ENCODE results near the gene ATE1.
"Not testable (repeated sequence)": the region's sequence is repeated elsewhere in the genome, so short reads cannot be mapped to it uniquely, and the experiment has no call there.

Gene ATE1

DNA sequence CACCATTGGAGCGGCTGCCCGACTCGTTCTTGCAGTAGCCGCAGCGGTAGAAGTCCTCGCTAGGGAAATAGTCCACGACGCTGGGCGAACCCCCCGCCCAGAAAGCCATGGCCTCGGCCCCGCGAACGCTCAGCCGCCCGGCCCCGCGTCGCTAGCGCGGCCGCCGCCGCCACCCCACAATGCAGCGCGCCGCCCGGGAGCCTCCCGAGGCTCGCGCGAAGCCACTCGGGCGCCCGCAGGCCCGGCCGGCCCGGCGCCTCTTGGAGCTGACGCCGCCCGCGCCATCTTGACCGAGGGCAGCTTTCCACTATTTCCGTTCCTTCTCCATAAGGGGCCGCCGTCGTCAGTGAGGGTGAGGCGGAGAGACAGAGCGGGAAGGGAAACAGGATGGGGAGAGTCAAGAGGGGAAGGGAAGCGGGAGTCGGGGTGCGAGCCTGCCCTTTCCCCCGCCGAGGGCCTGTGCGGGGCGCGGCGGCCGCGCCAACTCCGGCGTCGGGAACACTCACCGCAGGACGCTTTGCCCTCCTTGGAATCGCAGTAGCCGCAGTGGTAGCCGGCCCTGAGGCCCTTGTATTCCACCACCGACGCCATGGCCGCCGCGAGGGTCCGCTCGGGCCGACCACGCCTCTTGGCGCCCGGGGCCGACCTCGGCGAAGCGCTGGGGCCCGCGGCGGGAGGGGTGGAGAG is at the start of gene ATE1:
Gene ATE1, minus strand, starts transcription at position 191 of the 687 bp plus-strand sequence. Its CDS starts 82 bp downstream, at position 109.
- peak; percentile 63 for DNase-seq (ENCODE audit: low read depth)

DNA sequence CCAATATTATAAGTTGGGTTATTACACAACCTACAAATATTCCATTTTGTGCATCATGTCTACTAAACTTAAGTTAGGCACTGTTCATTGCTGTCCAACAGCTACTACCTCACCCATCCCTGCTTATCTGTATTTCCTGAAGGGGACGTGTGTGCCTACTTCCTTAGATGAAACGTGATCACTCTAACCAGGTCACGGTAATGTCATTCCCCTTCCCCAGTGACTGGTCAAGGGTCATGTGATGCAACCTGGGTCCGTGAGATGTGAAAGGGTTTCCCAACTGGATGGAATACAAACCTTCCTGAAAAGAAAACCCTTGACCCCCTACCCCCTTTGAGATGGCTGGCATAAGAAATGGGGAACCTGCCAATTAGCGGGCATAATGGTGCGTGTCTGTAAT is 48.8 kb upstream of the ATE1 start:
- no peak for DNase-seq (ENCODE audit: low read depth)

DNA sequence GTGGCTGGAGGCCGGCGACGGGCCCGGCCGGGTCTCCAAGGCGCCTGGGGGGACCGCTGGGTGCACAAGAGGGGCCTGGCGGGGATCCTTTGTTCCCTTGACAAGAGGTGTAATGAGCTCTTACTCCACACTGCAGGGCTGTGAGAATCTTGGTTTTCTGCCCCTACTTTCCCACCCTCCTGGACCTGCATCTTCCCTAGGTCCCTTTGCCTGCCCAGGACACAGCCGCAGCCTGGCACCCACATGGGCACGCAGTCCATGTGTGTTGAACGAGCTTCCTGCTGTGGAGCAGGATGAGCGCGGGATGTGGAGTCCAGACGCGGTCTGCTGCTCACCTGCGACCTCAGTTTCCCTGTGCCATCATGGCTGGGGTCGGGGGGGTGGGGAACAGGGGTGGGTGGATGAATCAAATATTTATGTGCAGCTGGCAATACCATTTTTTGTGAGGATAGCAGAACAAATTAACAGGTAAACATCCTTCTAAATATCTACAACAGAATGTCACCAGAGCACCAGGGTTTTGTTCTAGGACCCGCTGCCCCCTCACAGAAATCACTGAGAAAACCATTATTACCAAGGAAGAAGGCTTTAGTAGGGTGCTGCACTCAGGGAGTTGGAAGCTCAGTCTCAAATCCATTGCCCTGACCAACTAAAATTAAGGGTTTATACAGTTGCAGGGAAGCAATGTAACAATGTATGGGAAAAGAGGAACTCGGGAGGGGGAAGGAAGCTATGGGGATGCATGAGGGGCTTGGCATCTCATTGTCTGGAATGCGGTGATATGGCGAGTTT is 47.7 kb upstream of the ATE1 start:
- no peak for DNase-seq (ENCODE audit: low read depth)

DNA sequence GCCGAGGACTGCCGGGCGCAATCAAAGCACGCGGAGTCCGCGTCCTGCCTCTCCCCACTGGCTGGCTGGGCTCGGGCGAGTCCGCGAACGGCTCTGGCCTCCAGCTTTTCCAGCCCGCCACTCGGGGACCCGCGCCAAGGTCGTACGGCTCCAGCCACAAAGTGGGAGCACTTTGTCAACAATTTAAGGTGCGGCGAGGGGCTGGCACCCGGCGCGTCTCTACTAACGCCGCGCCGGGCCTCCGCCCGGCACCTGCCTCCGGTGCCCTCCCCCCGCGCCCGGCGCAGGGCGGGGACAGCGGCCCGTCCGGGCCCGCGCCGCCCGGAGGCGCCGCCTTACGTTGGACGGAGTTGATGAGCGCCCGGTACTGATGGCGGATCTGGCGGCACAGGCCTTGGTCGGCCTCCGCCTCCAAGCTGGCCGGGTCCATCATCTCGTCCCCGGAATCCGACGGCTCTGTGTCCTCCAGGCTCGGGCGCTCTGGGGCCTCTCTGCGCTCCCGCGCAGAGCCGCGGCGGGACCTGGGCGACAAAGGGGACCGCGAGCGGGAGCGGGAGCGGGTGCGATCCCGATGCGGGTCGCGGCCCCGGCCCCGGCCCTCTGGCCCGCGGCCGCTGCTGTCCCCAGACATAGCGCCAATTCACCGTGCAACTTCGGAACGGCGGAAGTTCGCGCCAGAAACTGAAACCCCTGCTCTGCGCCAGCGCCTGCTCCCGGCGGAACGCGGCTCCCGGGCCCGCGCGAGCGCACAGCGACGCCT is 46.9 kb upstream of the ATE1 start, which contains the start of gene NSMCE4A:
Gene NSMCE4A, minus strand, starts transcription at position 683 of the 760 bp plus-strand sequence. Its CDS starts 52 bp downstream, at position 631.
- peak; percentile 61 for DNase-seq (ENCODE audit: low read depth)

DNA sequence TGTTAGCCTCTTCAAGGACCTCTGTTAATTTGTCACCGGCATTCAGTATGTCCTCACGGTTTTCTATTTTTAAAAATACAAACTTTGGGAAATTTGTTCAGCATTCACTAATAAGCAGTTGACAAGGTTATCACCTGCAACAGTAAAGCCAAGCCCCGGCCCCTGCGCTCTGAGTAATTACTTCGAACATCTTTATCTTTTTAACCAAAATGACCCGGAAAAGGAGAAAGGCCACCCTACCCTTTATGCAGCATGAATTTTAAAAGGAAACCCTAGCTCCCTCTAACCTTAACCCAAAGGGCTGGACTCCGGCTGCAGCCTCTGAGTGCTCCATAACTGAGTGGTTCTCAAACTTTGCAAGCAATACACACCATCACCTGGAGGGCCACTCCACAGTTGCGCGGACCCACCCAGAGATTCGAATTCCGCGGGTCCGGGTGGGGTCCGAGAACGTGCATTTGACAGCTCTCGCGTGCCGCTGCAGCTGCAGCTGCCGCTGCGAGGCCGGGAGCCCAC is 46.2 kb upstream of the ATE1 start:
- DNase-seq (ENCODE audit: low read depth), result peak; percentile 5

DNA sequence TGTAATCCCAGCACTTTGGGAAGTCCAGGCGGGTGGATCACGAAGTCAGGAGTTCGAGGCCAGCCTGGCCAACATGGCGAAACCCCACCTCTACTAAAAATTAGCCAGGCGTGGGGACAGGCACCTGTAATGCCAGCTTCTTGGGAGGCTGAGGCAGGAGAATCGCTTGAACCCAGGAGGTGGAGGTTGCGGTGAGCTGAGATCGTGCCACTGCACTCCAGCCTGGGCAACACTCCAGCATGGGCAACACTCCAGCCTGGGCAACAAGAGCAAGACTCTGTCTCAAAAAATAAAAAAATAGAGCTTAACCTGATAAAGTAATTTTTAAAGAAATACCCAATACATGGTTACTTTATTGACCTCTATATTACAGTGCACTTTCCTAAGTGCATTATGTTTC is 41.3 kb upstream of the ATE1 start:
- not testable (repeated sequence) for DNase-seq (ENCODE audit: low read depth)

DNA sequence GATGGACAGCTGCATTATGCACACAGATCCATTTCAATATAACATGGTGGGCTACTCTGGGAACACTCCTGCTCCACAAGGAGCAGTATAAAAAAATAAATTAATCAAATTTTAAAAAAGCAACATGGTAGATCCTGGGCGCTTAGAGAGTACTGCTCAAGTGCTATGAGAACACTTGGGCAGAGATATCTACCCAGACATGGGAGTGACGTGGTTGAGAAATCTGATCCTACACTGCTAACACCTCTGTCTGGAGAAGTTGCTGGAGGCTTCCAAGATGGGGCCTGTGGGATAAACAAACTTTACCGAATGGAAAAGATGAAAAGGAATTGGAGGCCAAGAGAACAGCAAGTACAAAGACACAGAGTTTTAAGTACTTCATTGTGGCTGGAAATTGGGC is 38.2 kb upstream of the ATE1 start:
- no peak for DNase-seq (ENCODE audit: low read depth)

DNA sequence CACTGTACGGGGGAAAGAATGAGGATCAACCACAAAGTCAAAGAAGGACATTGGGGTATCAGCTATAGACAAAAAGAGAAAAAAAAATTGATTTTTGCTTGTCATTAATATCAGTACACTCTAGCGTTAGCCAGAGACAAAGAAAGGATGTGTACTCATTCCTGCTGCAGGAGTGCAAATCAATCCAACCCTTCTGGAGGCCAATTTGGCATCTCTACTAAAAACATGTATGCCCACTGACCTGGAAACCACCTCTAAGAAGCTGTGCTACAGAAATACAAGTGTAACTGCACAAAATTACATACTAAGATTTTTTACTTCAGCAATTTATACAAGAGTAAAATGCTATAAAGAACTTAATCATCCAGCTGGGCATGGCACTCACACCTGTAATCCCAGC is 33.6 kb upstream of the ATE1 start:
- DNase-seq (ENCODE audit: low read depth), result no peak

DNA sequence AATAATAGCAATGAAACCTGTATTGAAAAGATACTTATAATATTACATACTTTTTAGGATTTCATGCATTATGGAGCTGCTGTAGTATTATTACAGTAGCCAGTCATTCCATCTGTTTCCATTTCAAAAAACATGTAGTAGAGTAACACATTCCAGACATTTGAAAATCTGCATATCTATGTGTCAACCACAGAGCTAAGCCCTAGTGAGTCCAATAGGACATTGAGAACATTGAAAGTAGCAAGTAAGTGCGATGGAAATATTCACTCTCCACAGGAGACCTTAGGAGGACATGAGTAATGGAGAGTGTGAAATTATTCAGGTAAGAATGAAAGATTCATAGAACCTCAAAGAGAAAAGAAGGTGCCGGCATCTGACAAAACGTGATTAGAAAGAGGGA is 31.8 kb upstream of the ATE1 start:
- no peak for DNase-seq (ENCODE audit: low read depth)

DNA sequence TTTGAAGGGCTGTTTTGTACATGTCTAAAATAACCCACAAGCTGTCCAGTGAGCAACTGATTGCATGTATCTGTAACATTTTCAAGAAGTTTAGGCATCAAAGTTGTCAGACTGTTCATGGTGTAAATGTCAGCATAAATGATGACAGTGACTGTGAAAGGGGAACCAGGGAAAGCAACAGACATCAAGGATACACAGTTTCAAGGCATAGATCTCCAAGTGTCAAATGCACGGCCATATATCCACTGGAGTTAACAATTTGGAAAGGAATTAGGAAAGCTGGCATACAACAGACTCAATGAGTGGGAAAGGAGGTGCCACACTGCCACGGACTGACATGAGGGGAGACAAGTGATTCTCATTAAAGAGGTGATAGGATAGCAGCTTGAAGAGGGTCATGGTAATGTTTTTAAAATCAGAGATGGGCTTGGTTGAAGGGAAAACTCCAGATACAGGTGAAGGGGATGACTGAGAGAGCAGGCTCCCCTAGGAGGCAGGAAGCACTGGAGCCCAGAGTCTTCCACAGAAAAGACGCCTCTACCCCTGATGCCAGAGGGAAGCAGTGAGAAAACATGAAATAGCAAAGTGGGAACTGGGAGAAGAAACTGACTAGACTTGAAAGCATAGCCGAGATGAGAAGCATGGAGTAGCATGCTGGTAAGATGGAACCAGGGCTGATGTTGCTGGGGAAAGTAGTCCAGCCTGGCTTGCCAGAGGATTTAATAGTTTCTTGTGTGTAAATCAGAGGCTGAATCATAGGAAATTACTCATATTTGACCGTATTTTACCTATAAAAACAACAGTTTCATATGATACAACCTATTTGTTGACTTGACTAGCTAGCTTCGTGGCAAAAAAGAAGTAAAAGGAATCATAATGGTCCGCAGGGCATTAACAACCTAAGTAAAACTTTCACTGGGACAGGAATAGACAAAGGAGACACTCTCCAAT is 28.6 kb upstream of the ATE1 start:
- DNase-seq (ENCODE audit: low read depth), result no peak

DNA sequence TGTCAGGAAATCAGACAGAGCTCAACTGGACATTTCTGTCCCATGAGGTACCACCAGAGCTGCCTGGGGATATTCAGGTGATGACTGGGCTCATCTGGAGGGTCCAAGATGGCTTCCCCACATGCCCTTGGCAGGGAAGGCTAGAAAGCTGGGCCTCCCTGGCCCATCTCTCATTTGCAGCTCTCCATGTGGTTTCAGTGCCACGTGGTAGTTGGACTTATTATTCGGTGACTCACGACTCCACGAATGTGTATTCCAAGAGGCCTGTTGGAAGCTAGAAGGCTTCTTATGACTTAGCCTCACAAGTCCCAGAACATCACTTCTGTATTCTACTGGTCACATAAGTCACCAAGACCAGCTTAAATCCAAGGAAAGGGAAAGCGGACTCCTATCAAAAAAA is 24.4 kb upstream of the ATE1 start:
- DNase-seq (ENCODE audit: low read depth), result no peak

DNA sequence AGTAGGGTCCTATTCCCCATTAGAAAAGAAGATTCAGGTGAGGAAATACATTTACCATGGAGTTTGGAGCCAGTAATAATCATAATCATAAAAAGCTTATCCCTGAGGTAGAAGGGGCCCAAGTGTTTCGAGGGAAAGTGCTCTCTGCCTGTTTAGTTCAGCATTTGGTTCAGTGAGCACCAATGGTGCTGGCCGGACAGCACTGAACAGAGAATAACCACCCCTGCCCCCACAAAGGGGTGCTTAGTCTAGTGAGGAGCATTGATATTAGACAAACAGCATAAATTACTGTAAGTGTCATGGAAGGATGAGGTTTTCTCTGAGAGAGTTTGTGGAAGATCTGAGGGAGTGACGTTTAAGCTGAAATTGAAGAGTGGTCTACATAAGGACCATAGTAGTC is 21.6 kb upstream of the ATE1 start:
- no peak for DNase-seq (ENCODE audit: low read depth)

DNA sequence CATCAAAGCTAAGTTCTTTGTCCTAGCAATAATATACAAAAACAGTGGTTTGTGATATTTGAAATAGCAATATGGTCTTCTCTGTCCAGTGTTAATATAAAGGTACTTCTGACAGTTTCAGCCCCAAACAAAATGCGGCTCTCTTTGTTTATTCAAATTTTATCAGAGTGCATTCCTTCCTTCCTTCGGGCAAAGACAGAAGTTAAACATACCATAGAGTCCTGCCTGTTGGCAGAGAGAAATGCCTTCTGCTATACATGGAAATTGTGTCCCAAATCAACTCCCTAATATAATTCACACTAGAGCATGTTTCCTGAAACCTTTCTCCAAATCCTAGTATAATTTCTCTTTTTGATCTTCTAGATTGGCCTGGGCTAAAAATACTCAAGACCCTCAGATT is 21.2 kb upstream of the ATE1 start:
- DNase-seq (ENCODE audit: low read depth), result no peak

DNA sequence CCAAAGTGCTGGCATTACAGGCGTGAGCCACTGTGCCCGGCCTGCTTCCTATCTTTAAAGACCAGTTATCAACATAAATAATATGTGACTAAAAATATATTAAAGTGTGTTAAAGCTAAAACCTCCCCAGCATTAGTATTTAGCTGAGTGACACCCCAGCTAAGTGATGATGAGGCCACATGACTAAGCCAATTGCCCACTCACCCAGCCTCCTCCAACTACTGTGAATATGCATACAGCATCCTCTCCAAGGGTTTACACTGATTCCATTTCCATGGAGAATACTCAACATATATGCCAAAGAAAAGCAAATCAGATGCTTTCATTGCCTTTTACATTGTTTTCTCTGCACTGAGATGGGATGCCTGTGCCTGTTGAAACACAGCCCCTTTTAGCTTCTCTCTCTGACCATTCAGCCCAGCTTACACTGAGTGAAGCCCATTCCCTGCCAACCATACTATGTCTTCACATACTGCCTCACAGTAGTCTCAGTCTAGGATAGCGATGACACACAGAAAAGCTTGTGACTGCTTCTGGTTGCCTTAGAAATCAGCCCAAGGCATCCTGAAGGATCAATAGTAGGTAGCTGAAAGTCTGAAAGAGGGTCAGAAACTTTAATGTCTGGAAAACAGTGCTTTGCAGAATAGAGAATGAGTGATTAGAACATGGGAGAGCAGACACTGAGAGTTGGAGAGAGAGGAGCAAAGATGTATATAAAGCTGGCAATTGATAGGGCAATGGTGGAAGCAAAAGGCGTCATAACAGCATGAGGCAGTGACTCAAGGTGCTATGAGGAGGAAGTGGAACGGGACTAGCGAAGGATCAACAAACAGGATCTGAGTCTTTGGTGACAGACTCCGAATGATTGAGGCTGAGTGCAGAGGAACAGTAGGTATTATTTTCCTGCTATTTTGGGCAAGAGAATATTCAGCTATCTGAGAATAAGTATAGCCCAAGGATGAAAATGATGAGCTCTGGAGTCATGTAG is 19.8 kb upstream of the ATE1 start:
- DNase-seq (ENCODE audit: low read depth), result no peak

DNA sequence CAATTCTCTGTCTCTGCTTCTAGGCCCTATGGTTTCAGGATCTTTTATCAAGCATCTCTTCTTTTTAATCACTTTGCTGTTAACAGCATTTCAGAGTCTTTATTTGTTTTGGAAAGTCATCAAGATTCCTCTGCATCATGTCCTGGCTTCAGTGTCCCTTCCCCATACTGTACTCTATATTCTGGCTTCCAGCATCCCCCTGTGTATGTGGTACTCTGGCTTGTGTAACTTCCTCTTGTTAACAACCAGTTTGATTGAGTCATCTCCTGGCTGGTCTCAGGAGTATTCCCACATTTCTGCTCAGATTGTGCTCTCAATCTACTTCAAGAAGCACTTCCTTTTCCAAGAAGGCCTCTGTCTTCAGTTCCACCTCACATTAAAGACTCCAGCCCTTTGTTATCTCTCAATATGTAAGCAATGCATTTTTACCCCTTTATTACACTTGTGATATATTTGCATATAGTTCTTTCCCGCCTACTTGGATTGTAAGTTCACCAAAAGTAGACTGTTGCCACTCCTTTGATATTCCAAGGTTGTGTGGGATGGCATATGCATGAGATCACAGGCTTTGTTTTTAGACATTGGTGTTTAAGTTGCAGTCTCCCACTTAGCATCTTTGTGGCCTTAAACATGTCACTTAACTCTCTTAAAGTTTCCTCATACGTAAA is 15.1 kb upstream of the ATE1 start:
- no peak for DNase-seq (ENCODE audit: low read depth)

DNA sequence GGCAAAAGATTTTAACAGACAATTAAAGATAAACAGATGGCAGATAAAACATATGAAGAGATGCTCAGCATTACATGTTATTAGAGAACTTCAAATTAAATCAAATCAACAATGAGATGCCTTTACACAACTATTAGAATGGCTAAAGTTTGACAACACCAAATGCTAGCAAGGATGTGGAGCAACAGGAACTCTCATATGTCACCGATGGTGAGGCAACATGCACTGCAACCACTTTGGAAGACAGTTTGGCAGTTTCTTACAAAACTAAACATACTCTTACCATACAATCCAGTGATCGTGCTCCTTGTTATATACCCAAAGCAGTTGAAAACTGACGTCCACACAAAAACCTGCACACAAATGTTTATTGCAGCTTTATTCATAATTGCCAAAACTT is 13.7 kb upstream of the ATE1 start:
- no peak for DNase-seq (ENCODE audit: low read depth)

DNA sequence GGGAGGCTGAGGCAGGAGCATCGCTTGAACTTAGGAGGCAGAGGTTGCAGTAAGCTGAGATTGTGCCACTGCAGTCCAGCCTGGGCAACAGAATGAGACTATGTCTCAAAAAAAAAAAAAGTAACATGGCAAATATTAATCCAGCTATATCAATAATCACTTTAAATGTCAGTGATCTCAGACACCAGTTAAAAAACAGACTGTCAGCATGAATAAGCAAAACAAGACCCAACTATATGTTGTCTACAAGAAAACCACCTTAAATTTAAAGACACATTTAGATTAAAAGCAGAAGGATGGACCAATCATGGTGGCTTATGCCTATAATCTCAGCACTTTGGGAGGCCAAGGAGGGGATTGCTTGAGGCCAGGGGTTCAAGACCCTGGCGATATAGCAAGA is 8.5 kb upstream of the ATE1 start:
- DNase-seq (ENCODE audit: low read depth), result no peak

DNA sequence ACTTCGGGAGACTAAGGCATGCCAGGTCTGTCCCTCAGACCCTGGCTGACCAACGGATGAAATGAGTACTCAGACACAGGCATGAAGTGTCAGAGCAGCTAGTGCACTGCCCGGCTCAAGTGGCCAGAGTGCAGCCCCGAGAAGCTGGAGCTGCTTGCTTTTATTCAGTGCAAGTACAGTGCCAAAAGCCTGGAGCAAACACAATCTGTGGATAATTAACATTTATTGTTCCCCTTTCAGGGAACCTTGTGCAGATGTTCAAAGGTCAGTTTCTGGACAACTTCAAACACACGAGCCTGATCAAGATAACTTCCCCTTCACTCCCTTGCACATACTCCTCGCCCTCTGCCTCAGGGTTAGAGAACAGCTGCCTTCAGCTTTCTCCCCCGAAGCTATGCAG is 7.9 kb upstream of the ATE1 start:
- DNase-seq (ENCODE audit: low read depth), result no peak

DNA sequence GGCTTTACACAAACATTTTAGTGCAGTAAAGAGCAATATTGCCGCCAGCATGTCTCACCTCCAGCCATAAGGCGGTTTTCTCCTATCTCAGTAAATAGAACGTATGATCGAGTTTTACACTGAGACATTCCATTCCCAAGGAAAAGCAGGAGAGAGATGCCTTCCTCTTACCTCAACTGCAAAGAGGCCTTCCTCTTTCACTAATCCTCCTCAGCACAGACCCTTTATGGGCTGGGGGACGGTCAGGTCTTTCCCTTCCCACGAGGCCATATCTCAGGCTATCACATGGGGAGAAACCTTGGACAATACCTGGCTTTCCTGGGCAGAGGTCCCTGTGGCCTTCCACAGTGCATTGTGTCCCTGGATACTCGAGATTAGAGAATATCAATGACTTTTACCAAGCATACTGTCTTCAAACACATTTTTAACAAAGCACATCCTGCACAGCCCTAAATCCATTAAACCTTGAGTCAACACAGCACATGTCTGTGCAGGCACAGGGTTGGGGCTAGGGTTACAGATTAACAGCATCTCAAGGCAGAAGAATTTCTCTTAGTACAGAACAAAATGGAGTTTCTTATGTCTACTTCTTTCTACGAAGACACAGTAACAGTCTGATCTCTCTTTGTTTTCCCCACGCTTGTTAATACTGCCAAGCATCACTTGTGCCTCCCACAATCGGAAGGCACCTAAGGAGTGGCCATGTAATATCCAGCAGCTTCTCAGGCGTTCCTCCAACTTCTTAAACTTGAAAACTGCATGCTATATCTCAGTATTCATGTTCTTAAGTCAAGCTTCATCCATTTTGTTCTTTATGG is 2.6 kb upstream of the ATE1 start:
- not testable (repeated sequence) for DNase-seq (ENCODE audit: low read depth)
